Measurements from ENCODE around the gene TUBB4A. TPM values are rescaled to one million over a fixed set of nuclear protein-coding genes. Genes with fewer than 3 reads are reported as not detected.
A peak's percentile ranks its signal among the peaks of the same experiment; 100 is the strongest.

TUBB4A gene
- total and polyA plus RNA-seq, 9 of the 15 experiments (the other 6 are each of a cell fraction or from before 2014, with no cell fraction given) = 0.14 to 7.0 (median 0.75) TPM

DNA sequence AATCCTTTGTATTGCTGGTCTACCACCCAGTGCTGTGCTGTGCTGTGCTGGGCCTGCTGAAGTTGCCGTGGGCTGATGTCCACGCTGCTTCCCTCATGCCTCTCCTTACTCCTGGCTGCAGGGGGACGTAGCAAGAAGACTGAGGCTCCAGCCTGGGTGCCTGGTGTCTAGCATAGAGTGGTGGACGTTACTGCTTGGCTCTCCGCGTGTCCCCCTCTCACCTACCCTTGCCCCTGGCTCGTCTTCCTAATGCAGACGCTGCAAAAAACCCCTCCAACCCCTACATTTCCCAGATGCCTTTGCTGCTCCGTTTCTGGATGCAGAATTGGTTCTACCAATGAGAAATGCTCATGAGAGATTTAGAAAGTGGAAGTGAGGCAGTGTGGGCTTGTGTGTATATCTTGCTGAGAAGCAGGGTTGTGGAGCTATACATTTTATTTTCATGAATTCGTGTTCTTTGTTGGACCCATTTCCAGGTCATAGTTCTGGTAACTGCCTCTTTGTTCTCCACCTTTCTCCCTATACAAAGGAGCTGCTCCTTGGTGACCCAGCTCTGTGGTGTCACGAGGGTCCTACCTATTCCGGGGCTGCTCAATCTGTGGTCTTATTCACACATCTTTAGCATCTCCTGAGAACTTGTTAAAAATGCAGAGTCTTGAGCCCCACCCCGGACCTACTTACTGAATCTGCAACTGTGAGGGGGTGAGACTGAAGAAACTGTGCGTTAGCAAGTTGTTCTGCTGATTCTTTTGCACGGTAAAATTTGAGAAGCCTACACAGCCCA is 12.6 kb downstream of the TUBB4A start:
- Histone ChIP-seq H2AFZ (ENCODE audit: low read depth, low read length) (peak overlapping the region; percentile 87), H3K9me3 (replicated peaks; ENCODE audit: control insufficient read depth, insufficient read depth, low read depth, low read length) (no peaks in the 10 kb centered on the region; the same call in 1 of the 2 replicates), H3K27me3 (ENCODE audit: control insufficient read depth in 2 of 2, insufficient read depth in 2 of 2, low read length in 2 of 2) (no peaks in the 10 kb centered on the region), H3K4me3 (no peak overlapping the region), H3K36me3 (ENCODE audit: control insufficient read depth, insufficient read depth, low read length) (no peaks in the 10 kb centered on the region), H3K4me1 (replicated peaks in 1 of 2; ENCODE audit: control insufficient read depth in 2 of 2, insufficient read depth in 2 of 2, low read length in 2 of 2) (peaks cover 5% of the 10 kb centered on the region in 2 experiments; a peak in 3 of 5 replicates), H4K20me1 (replicated peaks; ENCODE audit: control insufficient read depth, insufficient read depth, low read length) (no peaks in the 10 kb centered on the region), H3K27ac (ENCODE audit: extremely low read depth, low read depth, low read length) (no peak overlapping the region), H3K9ac (ENCODE audit: insufficient read depth in 1 of 2, low read depth in 2 of 2, low read length in 2 of 2) (peak overlapping the region in 1 of 2 experiments; percentile 48; a peak in 1 of 4 replicates), H3K9me1 (ENCODE audit: control insufficient read depth, insufficient read depth, low read length) (no peaks in the 10 kb centered on the region), H3K79me2 (ENCODE audit: control insufficient read depth, insufficient read depth, low read length) (no peaks in the 10 kb centered on the region), H3K4me2 (ENCODE audit: insufficient read depth, low read length) (peak overlapping the region; percentile 25)
- in situ Hi-C loops (cut with MboI) (no loop called here), intact Hi-C loops (cut with micrococcal nuclease) (no loop called here)
- DNase-seq (ENCODE audit: extremely low read depth in 1 of 4, low spot score in 3 of 4) (peak in 1 of 4 experiments; percentile 4), ATAC-seq (peak; percentile 42; the same call in 2 of the 3 replicates), FAIRE-seq (no peak)
- no TSS peak for BruUV-seq (replicated peaks)
- TF ChIP-seq MCM5 (IDR thresholded peaks at IDR 0.05; ENCODE audit: low read depth) = no peak
- TF ChIP-seq BRCA1 (IDR thresholded peaks at IDR 0.05) = no peak
- no peak for TF ChIP-seq BRCA1 (CRISPR knock-in tag; IDR thresholded peaks at IDR 0.05)
- TF ChIP-seq XRCC4 (IDR thresholded peaks at IDR 0.05; ENCODE audit: extremely low read depth, insufficient read depth, insufficient read length) = no peak
- no peak for TF ChIP-seq SMARCE1 (IDR thresholded peaks at IDR 0.05)
- TF ChIP-seq HSF4 (CRISPR knock-in tag; IDR thresholded peaks at IDR 0.05; ENCODE audit: borderline replicate concordance) = no peak
- TF ChIP-seq, protein P1, sequence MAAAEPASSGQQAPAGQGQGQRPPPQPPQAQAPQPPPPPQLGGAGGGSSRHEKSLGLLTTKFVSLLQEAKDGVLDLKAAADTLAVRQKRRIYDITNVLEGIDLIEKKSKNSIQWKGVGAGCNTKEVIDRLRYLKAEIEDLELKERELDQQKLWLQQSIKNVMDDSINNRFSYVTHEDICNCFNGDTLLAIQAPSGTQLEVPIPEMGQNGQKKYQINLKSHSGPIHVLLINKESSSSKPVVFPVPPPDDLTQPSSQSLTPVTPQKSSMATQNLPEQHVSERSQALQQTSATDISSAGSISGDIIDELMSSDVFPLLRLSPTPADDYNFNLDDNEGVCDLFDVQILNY (CRISPR knock-in tag; IDR thresholded peaks at IDR 0.05) = no peak
- no peak for TF ChIP-seq IRF2 (CRISPR knock-in tag; IDR thresholded peaks at IDR 0.05)
- no peak for TF ChIP-seq ZNF589 (CRISPR knock-in tag; IDR thresholded peaks at IDR 0.05; ENCODE audit: low read depth)
- no peak for TF ChIP-seq NFRKB (IDR thresholded peaks at IDR 0.05; ENCODE audit: low read depth)
- no peak for TF ChIP-seq POLR2H (tag; IDR thresholded peaks at IDR 0.05; ENCODE audit: low read depth)
- no peak for TF ChIP-seq ZZZ3 (IDR thresholded peaks at IDR 0.05)
- TF ChIP-seq SRSF3 (IDR thresholded peaks at IDR 0.05; ENCODE audit: insufficient read depth, low read length) = no peak
- TF ChIP-seq, protein P2, sequence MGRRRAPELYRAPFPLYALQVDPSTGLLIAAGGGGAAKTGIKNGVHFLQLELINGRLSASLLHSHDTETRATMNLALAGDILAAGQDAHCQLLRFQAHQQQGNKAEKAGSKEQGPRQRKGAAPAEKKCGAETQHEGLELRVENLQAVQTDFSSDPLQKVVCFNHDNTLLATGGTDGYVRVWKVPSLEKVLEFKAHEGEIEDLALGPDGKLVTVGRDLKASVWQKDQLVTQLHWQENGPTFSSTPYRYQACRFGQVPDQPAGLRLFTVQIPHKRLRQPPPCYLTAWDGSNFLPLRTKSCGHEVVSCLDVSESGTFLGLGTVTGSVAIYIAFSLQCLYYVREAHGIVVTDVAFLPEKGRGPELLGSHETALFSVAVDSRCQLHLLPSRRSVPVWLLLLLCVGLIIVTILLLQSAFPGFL (CRISPR knock-in tag; IDR thresholded peaks at IDR 0.05) = no peak
- TF ChIP-seq ZFPM2 (CRISPR knock-in tag; IDR thresholded peaks at IDR 0.05) = no peak
- TF ChIP-seq ZNF780A (CRISPR knock-in tag; IDR thresholded peaks at IDR 0.05) = no peak
- no peak for TF ChIP-seq ZNF212 (CRISPR knock-in tag; IDR thresholded peaks at IDR 0.05)
- TF ChIP-seq THAP7 (CRISPR knock-in tag; IDR thresholded peaks at IDR 0.05) = no peak
- no peak for TF ChIP-seq RBM39 (optimal IDR thresholded peaks at IDR 0.05; ENCODE audit: low read depth, low read length)
- TF ChIP-seq E2F1 (CRISPR knock-in tag; IDR thresholded peaks at IDR 0.05) = no peak
- 8% methylated on average over 14 of the region's 15 CpGs for WGBS (ENCODE audit: insufficient coverage, low coverage, missing lambda C conversion rate)
- ChIA-PET POLR2A (interaction anchor here (1.1 kb wide), 1 partner anchor 10 kb away, joined by 5 read pairs; no protein-coding TSS in a partner anchor), CTCF (ENCODE audit: low intra/inter-chr PET ratio) (no interaction called here)
